H1 (cell line): Measurements from ENCODE around the gene HLA-DPB1. TPM values are rescaled to one million over a fixed set of nuclear protein-coding genes. Genes with fewer than 3 reads are reported as not detected.

Source experiments
- CTCF ChIA-PET: fragments of 300-600 bp; sonication (Branson Sonifier 250); formaldehyde crosslinking; loops from one replicate; lab custom pipeline; 2021; ENCODE audit not compliant: partially characterized antibody; lab: Charles Lee
- POLR2A ChIA-PET: fragments of 300-600 bp; sonication (Branson Sonifier 250); formaldehyde crosslinking; loops from one replicate; lab custom pipeline; 2021; ENCODE audit warnings: inconsistent platforms; ENCODE audit not compliant: partially characterized antibody; lab: Charles Lee
- DNase-seq, 2 experiments: peaks; one replicate each; pipeline versions ENCODE4 v3.0.0 to v3.0.0-alpha.2; 2010 to 2022; ENCODE audit warnings: low spot score in 2 of 2, low read depth in 1 of 2, mixed read lengths in 1 of 2
- FAIRE-seq: peaks from 2 replicates; lab custom pipeline; 2011; peaks lifted over from hg19 to GRCh38; lab: Jason Lieb, UNC
- H2AFZ ChIP-seq: 2 replicates; pipeline ENCODE4 v1.8.1; 2012; ENCODE audit warnings: low read length, inconsistent platforms
- H2AK5ac ChIP-seq: 2 replicates; pipeline ENCODE4 v1.6.1; 2013; ENCODE audit warnings: low read depth, low read length
- H2BK120ac ChIP-seq: replicated peaks from 2 replicates; pipeline ENCODE3; 2013; ENCODE audit warnings: low read depth, low read length, inconsistent platforms
- H2BK12ac ChIP-seq: 2 replicates; pipeline ENCODE4 v1.6.1; 2013; ENCODE audit warnings: low read depth, low read length
- H2BK15ac ChIP-seq: 2 replicates; pipeline ENCODE4 v1.6.1; 2013; ENCODE audit warnings: low read length
- H2BK20ac ChIP-seq: 2 replicates; pipeline ENCODE4 v1.6.1; 2013; ENCODE audit warnings: low read length
- H2BK5ac ChIP-seq: 2 replicates; pipeline ENCODE4 v1.6.1; 2013; ENCODE audit warnings: low read depth, low read length
- H3K14ac ChIP-seq: 2 replicates; pipeline ENCODE4 v1.6.1; 2013; ENCODE audit warnings: inconsistent platforms; ENCODE audit not compliant: insufficient read length
- H3K18ac ChIP-seq: 2 replicates; pipeline ENCODE4 v1.6.1; 2013; ENCODE audit warnings: low read length; ENCODE audit errors: extremely low read depth
- H3K23ac ChIP-seq: 2 replicates; pipeline ENCODE4 v1.6.1; 2013; ENCODE audit warnings: inconsistent platforms; ENCODE audit not compliant: insufficient read length
- H3K23me2 ChIP-seq: 2 replicates; pipeline ENCODE4 v1.6.1; 2013; ENCODE audit warnings: low read depth, low read length
- H3K27ac ChIP-seq: 2 replicates; pipeline ENCODE4 v1.6.1; 2011; ENCODE audit warnings: low read depth, low read length, inconsistent platforms
- H3K27me3 ChIP-seq, 4 experiments: replicated peaks in 1 of 4; 1 replicate in 1 of 4; 2 replicates in 3 of 4; pipeline versions ENCODE4 v1.6.1 to v1.8.1; 2011 to 2013; ENCODE audit warnings: low read length in 3 of 4, mild to moderate bottlenecking in 3 of 4, inconsistent platforms in 2 of 4, mixed read lengths in 2 of 4, moderate library complexity in 1 of 4; ENCODE audit not compliant: control insufficient read depth in 3 of 4, insufficient read depth in 3 of 4; ENCODE audit errors: extremely low read depth in 1 of 4
- H3K36me3 ChIP-seq, 4 experiments: 2 replicates each; pipeline versions ENCODE4 v1.6.1 to v1.8.1; 2011 to 2013; ENCODE audit warnings: mild to moderate bottlenecking in 4 of 4, low read length in 3 of 4, moderate library complexity in 2 of 4, control low read depth in 1 of 4, inconsistent platforms in 1 of 4; ENCODE audit not compliant: insufficient read depth in 4 of 4, control insufficient read depth in 2 of 4
- H3K4ac ChIP-seq: replicated peaks from 2 replicates; pipeline ENCODE3; 2013; ENCODE audit warnings: low read length, low read depth, mixed read lengths, inconsistent platforms; ENCODE audit not compliant: insufficient read length
- H3K4me1 ChIP-seq, 4 experiments: replicated peaks in 1 of 4; 1 replicate in 1 of 4; 2 replicates in 3 of 4; pipeline versions ENCODE4 v1.6.1 to v1.8.1; 2011 to 2013; ENCODE audit warnings: low read length in 3 of 4, inconsistent platforms in 2 of 4, mixed read lengths in 1 of 4; ENCODE audit not compliant: insufficient read depth in 4 of 4, control insufficient read depth in 3 of 4
- H3K4me2 ChIP-seq, 2 experiments: 2 replicates each; pipeline versions ENCODE4 v1.6.1 to v1.8.1; 2011 to 2013; ENCODE audit warnings: low read depth in 2 of 2, low read length in 2 of 2, control low read depth in 1 of 2, inconsistent platforms in 1 of 2, mild to moderate bottlenecking in 1 of 2; ENCODE audit not compliant: insufficient read depth in 1 of 2
- H3K4me3 ChIP-seq, 4 experiments: fragments of 200-600, 300-600 bp in 1 of 4; sonication (generic), shearing (Covaris generic), sonication (Bioruptor Twin) in 1 of 4; 2 replicates each; pipeline versions ENCODE4 v1.5.1 to v1.8.1; 2011 to 2016; ENCODE audit warnings: low read length in 4 of 4, low read depth in 3 of 4, control low read depth in 2 of 4, inconsistent platforms in 2 of 4, mild to moderate bottlenecking in 2 of 4, mixed read lengths in 1 of 4, moderate library complexity in 1 of 4; ENCODE audit not compliant: insufficient read depth in 2 of 4; ENCODE audit errors: extremely low read depth in 1 of 4
- H3K56ac ChIP-seq: replicated peaks from 2 replicates; pipeline ENCODE3; 2013; ENCODE audit warnings: low read depth, mild to moderate bottlenecking, mixed read lengths, low read length, inconsistent platforms; ENCODE audit not compliant: insufficient read length
- H3K79me1 ChIP-seq: 2 replicates; pipeline ENCODE4 v1.6.1; 2013; ENCODE audit warnings: low read depth, low read length, control low read depth
- H3K79me2 ChIP-seq, 2 experiments: 2 replicates each; pipeline versions ENCODE4 v1.6.1 to v1.8.1; 2012 to 2013; ENCODE audit warnings: low read length in 2 of 2, mild to moderate bottlenecking in 2 of 2, inconsistent platforms in 1 of 2; ENCODE audit not compliant: insufficient read depth in 2 of 2, control insufficient read depth in 1 of 2
- H3K9ac ChIP-seq, 4 experiments: replicated peaks in 1 of 4; 1 replicate in 1 of 4; 2 replicates in 3 of 4; pipeline versions ENCODE4 v1.6.1 to v1.8.1; 2011 to 2013; ENCODE audit warnings: low read depth in 3 of 4, low read length in 3 of 4, control low read depth in 2 of 4, mild to moderate bottlenecking in 2 of 4, moderate library complexity in 2 of 4, inconsistent platforms in 1 of 4; ENCODE audit errors: extremely low read depth in 1 of 4
- H3K9me3 ChIP-seq, 2 experiments: 2 replicates each; pipeline versions ENCODE4 v1.6.1 to v1.8.1; 2012 to 2013; ENCODE audit warnings: mild to moderate bottlenecking in 2 of 2, moderate library complexity in 2 of 2, control low read depth in 1 of 2, inconsistent platforms in 1 of 2, low read depth in 1 of 2, low read length in 1 of 2, mixed read lengths in 1 of 2; ENCODE audit not compliant: insufficient read depth in 2 of 2
- H4K20me1 ChIP-seq, 2 experiments: replicated peaks in 1 of 2; 2 replicates each; pipeline versions ENCODE3 to v1.8.1; 2011 to 2013; ENCODE audit warnings: inconsistent platforms in 2 of 2, low read length in 2 of 2, mild to moderate bottlenecking in 1 of 2; ENCODE audit not compliant: insufficient read depth in 2 of 2, control insufficient read depth in 1 of 2
- H4K5ac ChIP-seq: 2 replicates; pipeline ENCODE4 v1.6.1; 2013; ENCODE audit warnings: low read length, low read depth, mixed read lengths, inconsistent platforms; ENCODE audit not compliant: insufficient read length
- H4K8ac ChIP-seq: 2 replicates; pipeline ENCODE4 v1.8.0; 2013; ENCODE audit warnings: mild to moderate bottlenecking, moderate library complexity, low read length, inconsistent platforms; ENCODE audit not compliant: insufficient read depth; ENCODE audit errors: extremely low read depth
- H4K91ac ChIP-seq: replicated peaks from 2 replicates; pipeline ENCODE3; 2013; ENCODE audit warnings: low read length, mixed read lengths, inconsistent platforms; ENCODE audit not compliant: insufficient read length
- BACH1 ChIP-seq: IDR thresholded peaks from 2 replicates; pipeline ENCODE4 v1.6.1; 2012; ENCODE audit warnings: low read length, improper control_type of control experiment
- BCL11A ChIP-seq, 2 experiments: IDR thresholded peaks; one replicate each; pipeline ENCODE4 v1.6.1; 2011; ENCODE audit warnings: low read depth in 2 of 2, low read length in 2 of 2, mild to moderate bottlenecking in 2 of 2
- CHD2 ChIP-seq: IDR thresholded peaks from 2 replicates; pipeline ENCODE4 v1.6.1; 2012; ENCODE audit warnings: low read length, improper control_type of control experiment
- JUND ChIP-seq: IDR thresholded peaks from 2 replicates; pipeline ENCODE4 v1.6.1; 2011; ENCODE audit warnings: mild to moderate bottlenecking, improper control_type of control experiment, low read length
- KDM5A ChIP-seq: fragments of 200-600 bp; IDR thresholded peaks from 2 replicates; pipeline ENCODE4 v1.7.1; 2012; ENCODE audit warnings: mild to moderate bottlenecking, low read length, inconsistent platforms, mixed read lengths
- MAFK ChIP-seq: IDR thresholded peaks from 2 replicates; pipeline ENCODE4 v1.6.1; 2012; ENCODE audit warnings: low read depth, mild to moderate bottlenecking, improper control_type of control experiment, low read length
- RNF2 ChIP-seq: fragments of 200-900, 300-1000 bp; sonication (generic); IDR thresholded peaks from 2 replicates; pipeline ENCODE4 v1.7.1; 2016; ENCODE audit warnings: borderline replicate concordance, low read depth, mild to moderate bottlenecking, antibody characterized with exemption, low read length; ENCODE audit not compliant: poor library complexity, severe bottlenecking; ENCODE audit errors: missing control alignments
- SIX5 ChIP-seq: IDR thresholded peaks from 2 replicates; pipeline ENCODE4 v1.6.1; 2011; ENCODE audit warnings: mild to moderate bottlenecking, low read depth, low read length
- SP1 ChIP-seq: IDR thresholded peaks from 2 replicates; pipeline ENCODE4 v1.6.1; 2011; ENCODE audit warnings: low read depth, low read length
- SP4 ChIP-seq: IDR thresholded peaks from 2 replicates; pipeline ENCODE4 v1.6.1; 2012; ENCODE audit warnings: low read length, inconsistent platforms
- TBP ChIP-seq: IDR thresholded peaks from 2 replicates; pipeline ENCODE4 v1.6.1; 2011; ENCODE audit warnings: low read depth, low read length, improper control_type of control experiment
- TEAD4 ChIP-seq: IDR thresholded peaks from 2 replicates; pipeline ENCODE4 v1.6.1; 2012; ENCODE audit warnings: low read depth, low read length, inconsistent platforms, mixed read lengths
- WGBS, 2 experiments: shearing (Covaris generic) in 1 of 2; methylation state at CpG; one replicate each; pipeline versions ENCODE4 v1.1.6 to v1.1.7; 2013 to 2015; ENCODE audit warnings: low lambda C conversion rate in 2 of 2, mixed read lengths in 2 of 2, inconsistent platforms in 1 of 2, low coverage in 1 of 2, missing lambda C conversion rate in 1 of 2; ENCODE audit not compliant: insufficient replicate concordance in 2 of 2, insufficient coverage in 1 of 2, insufficient read length in 1 of 2; ENCODE audit errors: extremely low coverage in 1 of 2, missing lambda C conversion rate in 1 of 2; 5-methylcytosine and 5-hydroxymethylcytosine counted together
- polyA plus RNA-seq, 7 experiments: library from polyadenylated mRNA; depleted of rRNA in 3 of 7; stranded (reverse) in 5 of 7; unstranded in 2 of 7; fragments of >200 nt in 5 of 7; fragments of 200-250 nt in 2 of 7; gene quantifications; 1 replicate in 5 of 7; 2 replicates in 1 of 7; 4 replicates in 1 of 7; pipeline versions ENCODE4 v1.2.1 to v1.2.3, GENCODE V29; 2011 to 2013; ENCODE audit warnings: missing spikeins in 2 of 7, mixed read lengths in 2 of 7
- total RNA-seq: library from RNA; stranded (reverse); fragmentation: NEBNext Ultra II Directional; extraction: Animal tissue kit (Norgen Biotek cat#: 25700); gene quantifications from 2 replicates; pipeline ENCODE4 v1.2.1, GENCODE V29; 2021
- TF ChIP-seq, protein P1 (sequence below), 3 experiments: IDR thresholded peaks; 1 replicate in 2 of 3; 2 replicates in 1 of 3; pipeline versions ENCODE4 v1.5.1 to v1.6.1; 2011; ENCODE audit warnings: low read length in 3 of 3, mild to moderate bottlenecking in 3 of 3, inconsistent platforms in 2 of 3, low read depth in 1 of 3, moderate library complexity in 1 of 3; ENCODE audit not compliant: insufficient read depth in 1 of 3; ENCODE audit errors: control extremely low read depth in 1 of 3

The HLA-DPB1 gene
- total and polyA plus RNA-seq, 2 of the 8 experiments (the other 6 are each of a cell fraction or from before 2014, with no cell fraction given) = 32.3 to 58.8 TPM

DNA sequence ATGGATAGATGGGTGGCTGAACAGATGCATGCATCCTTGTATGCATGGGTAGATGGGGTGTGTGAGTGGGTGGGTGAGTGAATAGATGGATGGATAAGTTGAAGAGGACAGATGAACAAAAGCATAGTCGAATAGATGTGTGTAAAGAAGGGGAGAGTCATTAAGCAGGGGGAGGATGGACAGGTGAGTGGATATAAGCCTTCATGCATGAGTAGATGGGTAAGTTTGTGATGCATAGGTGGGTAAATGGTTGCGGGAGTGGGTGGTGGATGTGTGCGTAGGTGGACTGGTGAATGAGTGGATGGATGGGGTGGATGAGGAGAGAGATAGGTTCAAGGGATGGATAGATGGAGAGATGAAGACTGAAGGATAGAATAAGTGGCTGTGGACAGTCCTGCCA lies 29.6 kb downstream of the HLA-DPB1 start:
- H3K9me3 ChIP-seq = peaks cover 2 to 3% of the 10 kb centered on the region in 2 experiments
- no peak overlapping the region for H2BK5ac ChIP-seq
- no peak overlapping the region for H2BK12ac ChIP-seq
- no peaks in the 10 kb centered on the region for H3K79me2 ChIP-seq
- TF ChIP-seq TEAD4 (no peak), BCL11A (IDR thresholded peaks at IDR 0.05; ENCODE audit: low read depth in 2 of 2, low read length in 2 of 2) (no peak), SIX5 (no peak), CHD2 (no peak), KDM5A (no peak), JUND (no peak), TBP (no peak), RNF2 (no peak), MAFK (no peak), SP1 (no peak), BACH1 (no peak), SP4 (no peak)
- TF ChIP-seq, protein P1, sequence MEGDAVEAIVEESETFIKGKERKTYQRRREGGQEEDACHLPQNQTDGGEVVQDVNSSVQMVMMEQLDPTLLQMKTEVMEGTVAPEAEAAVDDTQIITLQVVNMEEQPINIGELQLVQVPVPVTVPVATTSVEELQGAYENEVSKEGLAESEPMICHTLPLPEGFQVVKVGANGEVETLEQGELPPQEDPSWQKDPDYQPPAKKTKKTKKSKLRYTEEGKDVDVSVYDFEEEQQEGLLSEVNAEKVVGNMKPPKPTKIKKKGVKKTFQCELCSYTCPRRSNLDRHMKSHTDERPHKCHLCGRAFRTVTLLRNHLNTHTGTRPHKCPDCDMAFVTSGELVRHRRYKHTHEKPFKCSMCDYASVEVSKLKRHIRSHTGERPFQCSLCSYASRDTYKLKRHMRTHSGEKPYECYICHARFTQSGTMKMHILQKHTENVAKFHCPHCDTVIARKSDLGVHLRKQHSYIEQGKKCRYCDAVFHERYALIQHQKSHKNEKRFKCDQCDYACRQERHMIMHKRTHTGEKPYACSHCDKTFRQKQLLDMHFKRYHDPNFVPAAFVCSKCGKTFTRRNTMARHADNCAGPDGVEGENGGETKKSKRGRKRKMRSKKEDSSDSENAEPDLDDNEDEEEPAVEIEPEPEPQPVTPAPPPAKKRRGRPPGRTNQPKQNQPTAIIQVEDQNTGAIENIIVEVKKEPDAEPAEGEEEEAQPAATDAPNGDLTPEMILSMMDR (IDR thresholded peaks at IDR 0.05; ENCODE audit: control extremely low read depth in 1 of 3, insufficient read depth in 1 of 3, low read depth in 1 of 3, low read length in 3 of 3) = no peak
- 98 to 100% methylated on average over 2 to 3 of the region's 3 CpGs for WGBS, 2 experiments
- no peaks in the 10 kb centered on the region for H3K4me1 ChIP-seq
- H3K23me2 ChIP-seq = peaks cover 6% of the 10 kb centered on the region; the same call in 1 of the 2 replicates
- H3K27ac ChIP-seq = no peak overlapping the region
- no peak overlapping the region for H3K9ac ChIP-seq
- H3K79me1 ChIP-seq = no peaks in the 10 kb centered on the region
- H2AK5ac ChIP-seq = no peak overlapping the region
- H4K91ac ChIP-seq = no peak overlapping the region
- no peak overlapping the region for H3K4ac ChIP-seq
- H3K4me2 ChIP-seq = no peak overlapping the region
- no peaks in the 10 kb centered on the region for H4K20me1 ChIP-seq
- no peak overlapping the region for H2BK20ac ChIP-seq
- H3K27me3 ChIP-seq = no peaks in the 10 kb centered on the region; a peak in 1 of 7 replicates
- no peak overlapping the region for H3K14ac ChIP-seq
- H4K5ac ChIP-seq = no peak overlapping the region
- no peak overlapping the region for H3K23ac ChIP-seq
- FAIRE-seq (no peak), DNase-seq (no peak)
- no peaks in the 10 kb centered on the region; a peak in 1 of 8 replicates for H3K36me3 ChIP-seq
- no peak overlapping the region for H2AFZ ChIP-seq
- no peak overlapping the region for H2BK120ac ChIP-seq
- ChIA-PET CTCF (no interaction called here), POLR2A (interaction anchor here (4.2 kb wide), 1 partner anchor 12 kb away, joined by 25 read pairs; no protein-coding TSS in a partner anchor)
- H2BK15ac ChIP-seq = no peak overlapping the region
- H4K8ac ChIP-seq = no peak overlapping the region
- H3K56ac ChIP-seq = no peak overlapping the region
- H3K18ac ChIP-seq = no peak overlapping the region
- H3K4me3 ChIP-seq = no peak overlapping the region
